ENCODE data around the gene RNPC3.
"Not testable (repeated sequence)": the region's sequence is repeated elsewhere in the genome, so short reads cannot be mapped to it uniquely, and the experiment has no call there.

The RNPC3 gene

DNA sequence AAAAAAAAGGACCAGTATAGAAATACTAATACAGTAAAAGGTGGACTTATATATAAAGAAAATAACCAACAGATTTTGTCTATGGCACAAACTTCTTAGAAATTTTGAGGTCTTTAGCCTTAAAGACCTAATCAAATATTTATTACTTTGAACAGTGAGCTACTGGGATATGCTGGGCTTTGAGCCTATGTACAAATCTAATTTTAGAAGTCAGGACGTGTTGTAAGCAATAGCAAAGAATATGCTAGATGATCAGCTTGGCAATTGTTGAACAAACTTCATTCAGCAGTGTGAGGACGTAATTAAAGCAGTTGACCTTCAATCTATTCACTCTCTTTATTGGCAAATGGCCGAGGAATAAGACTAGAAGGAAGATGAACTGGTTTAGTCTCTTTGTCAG is 77.2 kb downstream of the RNPC3 start:
- not testable (repeated sequence) for H3K27me3 ChIP-seq (ENCODE audit: control insufficient read depth, insufficient read depth, low read length); H3K9me3 ChIP-seq (ENCODE audit: control insufficient read depth, insufficient read depth, low read length); H3K36me3 ChIP-seq (ENCODE audit: control insufficient read depth, insufficient read depth, low read length); DNase-seq (ENCODE audit: low read depth, low spot score); H3K27ac ChIP-seq (ENCODE audit: low read length); H3K4me1 ChIP-seq (ENCODE audit: control insufficient read depth, insufficient read depth, low read length); H3K4me3 ChIP-seq (ENCODE audit: low read length)
- no CpG with 5 or more reads among the region's 3 CpGs for WGBS (ENCODE audit: insufficient coverage, insufficient read length)

All from iPS DF 6.9 (cell line).